Loucy (cell line): ENCODE results near the gene AGAP1.
A peak's percentile ranks its signal among the peaks of the same experiment; 100 is the strongest.

ENCODE experiments used
- H2AFZ ChIP-seq: fragments of 200-600 bp; sonication (generic); 2 replicates; pipeline ENCODE4 v1.6.0; 2016; ENCODE audit warnings: antibody characterized with exemption, mild to moderate bottlenecking, low read length, moderate library complexity
- H3F3A ChIP-seq: fragments of 200-600 bp; 2 replicates; pipeline ENCODE4 v1.6.0; 2016; ENCODE audit warnings: antibody characterized with exemption, low read depth, mild to moderate bottlenecking
- H3K27me3 ChIP-seq: fragments of 200-600 bp; sonication (generic); 2 replicates; pipeline ENCODE4 v1.6.1; 2014; ENCODE audit warnings: low read length, mild to moderate bottlenecking; ENCODE audit not compliant: insufficient read depth, poor library complexity, severe bottlenecking
- H3K36me3 ChIP-seq: fragments of 200-600 bp; sonication (generic); 2 replicates; pipeline ENCODE4 v1.6.1; 2016; ENCODE audit warnings: low read length; ENCODE audit not compliant: insufficient read depth
- H3K4me1 ChIP-seq: fragments of 200-600 bp; sonication (generic); 2 replicates; pipeline ENCODE4 v1.5.1; 2014; ENCODE audit warnings: low read length, mild to moderate bottlenecking; ENCODE audit not compliant: insufficient read depth, poor library complexity, severe bottlenecking
- H3K4me2 ChIP-seq: fragments of 200-600 bp; sonication (generic); 2 replicates; pipeline ENCODE4 v1.6.0; 2014; ENCODE audit warnings: antibody characterized with exemption, low read length, low read depth, mild to moderate bottlenecking; ENCODE audit not compliant: poor library complexity, severe bottlenecking
- H3K4me3 ChIP-seq: fragments of 200-600 bp; sonication (generic); 2 replicates; pipeline ENCODE4 v1.5.1; 2014; ENCODE audit warnings: low read length, mild to moderate bottlenecking, mixed read lengths; ENCODE audit not compliant: poor library complexity, severe bottlenecking
- H3K79me2 ChIP-seq: fragments of 200-600 bp; sonication (generic); 2 replicates; pipeline ENCODE4 v1.6.1; 2014; ENCODE audit warnings: low read length; ENCODE audit not compliant: insufficient read depth
- H3K9ac ChIP-seq: fragments of 200-600 bp; sonication (generic); 2 replicates; pipeline ENCODE4 v1.6.0; 2014; ENCODE audit warnings: mild to moderate bottlenecking, low read depth, low read length, moderate library complexity; ENCODE audit not compliant: poor library complexity, severe bottlenecking
- H3K9me2 ChIP-seq: fragments of 200-600 bp; sonication (generic); replicated peaks from 2 replicates; pipeline ENCODE4 v1.6.1; 2016; ENCODE audit warnings: low read depth, low read length, mixed read lengths
- H3K9me3 ChIP-seq: fragments of 200-600 bp; sonication (generic); 2 replicates; pipeline ENCODE4 v1.6.1; 2014; ENCODE audit warnings: mild to moderate bottlenecking, antibody characterized with exemption, low read length, low read depth; ENCODE audit not compliant: insufficient read depth
- H4K20me1 ChIP-seq: fragments of 200-600 bp; sonication (generic); 2 replicates; pipeline ENCODE4 v1.6.0; 2014; ENCODE audit warnings: antibody characterized with exemption, low read length, mild to moderate bottlenecking; ENCODE audit not compliant: insufficient read depth, poor library complexity, severe bottlenecking
- CTCF ChIP-seq: fragments of 200-600 bp; sonication (generic); conservative IDR thresholded peaks from 2 replicates; pipeline ENCODE4 v1.5.1; 2014; ENCODE audit warnings: mild to moderate bottlenecking, antibody characterized with exemption, low read length
- EZH2phosphoT487 ChIP-seq: fragments of 200-600 bp; IDR thresholded peaks from 2 replicates; pipeline ENCODE4 v1.6.1; 2018; ENCODE audit warnings: antibody characterized with exemption, mild to moderate bottlenecking, moderate library complexity, borderline replicate concordance

AGAP1 gene

GRCh38 chr2:235669983-235670962 is 176.4 kb downstream of the AGAP1 start:
- no peaks in the 10 kb centered on the region for H3K36me3 ChIP-seq
- H3K27me3 ChIP-seq: no peaks in the 10 kb centered on the region
- H3F3A ChIP-seq: no peaks in the 10 kb centered on the region
- TF ChIP-seq CTCF: no peak
- no peak for TF ChIP-seq EZH2phosphoT487
- peaks cover 25% of the 10 kb centered on the region for H3K4me1 ChIP-seq
- peak overlapping the region; percentile 34 for H3K4me3 ChIP-seq
- no peak overlapping the region for H3K4me2 ChIP-seq
- H3K9ac ChIP-seq: no peak overlapping the region
- peaks cover 35% of the 10 kb centered on the region for H3K79me2 ChIP-seq
- no peak overlapping the region for H2AFZ ChIP-seq
- H3K9me2 ChIP-seq: no peaks in the 10 kb centered on the region
- no peaks in the 10 kb centered on the region for H3K9me3 ChIP-seq
- no peaks in the 10 kb centered on the region for H4K20me1 ChIP-seq

DNA sequence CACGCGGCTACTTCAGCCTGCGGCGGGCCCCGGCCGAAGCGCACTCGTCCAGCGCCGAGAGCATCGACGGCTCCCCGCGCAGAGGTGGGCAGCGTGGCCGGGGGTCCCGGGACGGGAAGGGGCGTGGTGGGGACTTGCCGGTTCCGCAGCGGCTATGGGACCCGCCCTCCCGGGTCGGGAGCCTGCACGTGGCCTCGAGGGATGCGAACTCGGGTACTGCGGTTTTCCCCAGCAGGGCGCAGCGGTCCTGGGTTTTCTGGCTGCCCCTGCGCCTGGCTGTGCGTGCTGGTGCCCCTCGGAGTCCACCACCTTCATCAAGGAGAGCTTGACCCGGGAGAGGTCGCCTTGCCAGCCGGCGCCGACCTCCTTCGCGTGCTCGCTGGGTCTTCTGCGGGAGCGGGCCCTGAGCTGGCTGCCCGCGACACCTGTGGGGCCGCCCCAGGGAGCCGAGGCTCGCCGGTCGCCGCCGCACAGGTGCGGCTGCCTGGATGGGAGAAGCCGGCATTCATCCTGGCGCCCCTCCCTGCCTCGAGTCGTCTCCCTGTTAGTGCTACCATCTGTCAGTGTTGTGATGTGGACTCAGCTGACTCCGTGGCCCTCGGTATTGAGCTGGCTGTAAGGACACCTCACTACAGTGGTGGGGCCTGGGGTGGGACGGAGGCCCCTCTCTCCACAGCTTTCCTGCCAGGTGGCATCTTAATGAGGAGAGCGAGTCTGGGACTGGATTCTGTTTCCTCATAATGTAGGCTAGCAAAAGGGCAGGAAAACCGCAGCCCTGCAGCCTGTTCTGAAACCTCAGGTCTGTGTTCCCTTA is 177.3 kb downstream of the AGAP1 start:
- peak overlapping the region; percentile 13 for H3K9ac ChIP-seq
- H3K36me3 ChIP-seq: no peaks in the 10 kb centered on the region
- H4K20me1 ChIP-seq: no peaks in the 10 kb centered on the region
- no peaks in the 10 kb centered on the region for H3F3A ChIP-seq
- H3K4me3 ChIP-seq: peak overlapping the region; percentile 67
- peaks cover 26% of the 10 kb centered on the region for H3K4me1 ChIP-seq
- H3K9me2 ChIP-seq: no peaks in the 10 kb centered on the region
- H3K9me3 ChIP-seq: no peaks in the 10 kb centered on the region
- no peaks in the 10 kb centered on the region for H3K27me3 ChIP-seq
- H2AFZ ChIP-seq: no peak overlapping the region
- peak overlapping the region; percentile 83 for H3K4me2 ChIP-seq
- TF ChIP-seq EZH2phosphoT487 (no peak), CTCF (no peak)
- H3K79me2 ChIP-seq: peaks cover 44% of the 10 kb centered on the region

GRCh38 chr2:235672720-235673119 is 178.9 kb downstream of the AGAP1 start:
- peak overlapping the region; percentile 83 for H3K4me2 ChIP-seq
- H3K9ac ChIP-seq: peak overlapping the region; percentile 13
- no peaks in the 10 kb centered on the region for H3F3A ChIP-seq
- peak overlapping the region; percentile 67 for H3K4me3 ChIP-seq
- peaks cover 26% of the 10 kb centered on the region for H3K4me1 ChIP-seq
- no peaks in the 10 kb centered on the region for H3K9me3 ChIP-seq
- H3K36me3 ChIP-seq: no peaks in the 10 kb centered on the region
- no peak overlapping the region for H2AFZ ChIP-seq
- no peak for TF ChIP-seq CTCF
- TF ChIP-seq EZH2phosphoT487: no peak
- no peaks in the 10 kb centered on the region for H3K9me2 ChIP-seq
- H3K27me3 ChIP-seq: no peaks in the 10 kb centered on the region
- H4K20me1 ChIP-seq: no peaks in the 10 kb centered on the region
- H3K79me2 ChIP-seq: peaks cover 59% of the 10 kb centered on the region
